CD4-positive, alpha-beta T cell (primary cell): ENCODE measurements around the gene IL4R. TPM values are rescaled to one million over a fixed set of nuclear protein-coding genes. Genes with fewer than 3 reads are reported as not detected.
A peak's percentile ranks its signal among the peaks of the same experiment; 100 is the strongest.

ENCODE experiments used
- ATAC-seq: fragments of 200-7000 bp; cut with Tn5 transposase; one replicate; pipeline ENCODE4 v1.10.0; 2022; ENCODE audit warnings: mild to moderate bottlenecking; ENCODE audit not compliant: poor library complexity
- CTCF ChIA-PET: fragments of 350-600 bp; sonication (Branson Sonifier 250); formaldehyde crosslinking; loops from one replicate; lab custom pipeline; 2021; ENCODE audit warnings: antibody characterized with exemption, inconsistent platforms; lab: Charles Lee
- POLR2A ChIA-PET: fragments of 350-600 bp; sonication (Branson Sonifier 250); formaldehyde crosslinking; loops from one replicate; lab custom pipeline; 2021; ENCODE audit warnings: antibody characterized with exemption, inconsistent platforms; lab: Charles Lee
- DNase-seq, 14 experiments: peaks; one replicate each; pipeline ENCODE4 v3.0.0-alpha.2; 2013 to 2020; ENCODE audit warnings: mixed read lengths in 2 of 14
- H3K27ac ChIP-seq, 2 donors: one replicate each; pipeline versions ENCODE4 v1.5.1 to v1.7.0; 2013; ENCODE audit warnings: low read length in 2 of 2, low read depth in 1 of 2, mild to moderate bottlenecking in 1 of 2
- H3K27me3 ChIP-seq, 2 experiments: 1 replicate in 1 of 2; 2 replicates in 1 of 2; pipeline versions ENCODE4 v1.6.1 to v1.7.0; 2013; ENCODE audit warnings: low read length in 2 of 2, control low read depth in 1 of 2, mild to moderate bottlenecking in 1 of 2, moderate library complexity in 1 of 2; ENCODE audit not compliant: insufficient read depth in 2 of 2, control insufficient read depth in 1 of 2
- H3K36me3 ChIP-seq: one replicate; pipeline ENCODE4 v1.6.1; 2013; ENCODE audit warnings: low read length, control low read depth; ENCODE audit not compliant: insufficient read depth
- H3K4me1 ChIP-seq: one replicate; pipeline ENCODE4 v1.6.1; 2013; ENCODE audit warnings: low read length, control low read depth; ENCODE audit not compliant: insufficient read depth
- H3K4me3 ChIP-seq: one replicate; pipeline ENCODE4 v1.5.1; 2013; ENCODE audit warnings: mild to moderate bottlenecking, low read length, moderate library complexity
- H3K9me3 ChIP-seq, 2 experiments: 1 replicate in 1 of 2; 2 replicates in 1 of 2; pipeline versions ENCODE4 v1.6.1 to v1.7.0; 2013; ENCODE audit warnings: low read length in 2 of 2, mild to moderate bottlenecking in 2 of 2, control low read depth in 1 of 2, moderate library complexity in 1 of 2; ENCODE audit not compliant: control insufficient read depth in 1 of 2, insufficient read depth in 1 of 2
- H3K27ac Mint-ChIP-seq: one replicate; pipeline ENCODE4 v1.8.0; 2020; ENCODE audit warnings: mixed read lengths
- H3K27me3 Mint-ChIP-seq: one replicate; pipeline ENCODE4 v1.8.0; 2021; ENCODE audit warnings: mixed read lengths
- H3K36me3 Mint-ChIP-seq: one replicate; pipeline ENCODE4 v1.8.0; 2021; ENCODE audit warnings: low read depth, mixed read lengths
- H3K4me1 Mint-ChIP-seq: one replicate; pipeline ENCODE4 v1.8.0; 2021; ENCODE audit warnings: low read depth, mixed read lengths
- H3K4me3 Mint-ChIP-seq: one replicate; pipeline ENCODE4 v1.8.0; 2020; ENCODE audit warnings: mild to moderate bottlenecking, mixed read lengths
- H3K9me3 Mint-ChIP-seq: one replicate; pipeline ENCODE4 v1.8.0; 2020; ENCODE audit warnings: mixed read lengths
- CTCF ChIP-seq: fragments of 200-600 bp; IDR thresholded peaks from one replicate; pipeline ENCODE4 v1.8.0; 2022; ENCODE audit warnings: antibody characterized with exemption, mild to moderate bottlenecking
- intact Hi-C, 2 experiments: fragments of 100-400 bp; cut with DNase I in 1 of 2; cut with micrococcal nuclease in 1 of 2; formaldehyde crosslinking; loops; one replicate each; pipeline versions ENCODE4 v1.15.1 to v1.9.0; 2023 to 2025; cut with DNase I, micrococcal nuclease
- total RNA-seq, 174 experiments: library from RNA in 2 of 174; stranded (reverse) in 2 of 174; gene quantifications; one replicate each; pipeline ENCODE4 v1.2.3 and lab custom pipeline; 2021 to 2026

Gene IL4R
- total RNA-seq, 2 experiments from 2014 or later = 145 to 147 TPM

GRCh38 chr16:27381974-27382855 lies 68.4 kb downstream of the IL4R start:
- H3K27ac ChIP-seq = no peak overlapping the region
- Mint-ChIP-seq H3K27ac (no peak overlapping the region), H3K36me3 (no peaks in the 10 kb centered on the region), H3K9me3 (peaks cover 3% of the 10 kb centered on the region), H3K4me3 (no peak overlapping the region), H3K27me3 (no peaks in the 10 kb centered on the region), H3K4me1 (peaks cover 30% of the 10 kb centered on the region)
- peaks cover 0 to 13% of the 10 kb centered on the region in 2 experiments for H3K9me3 ChIP-seq
- intact Hi-C loops = no loop called here
- no peak for TF ChIP-seq CTCF
- no peaks in the 10 kb centered on the region for H3K27me3 ChIP-seq
- no peak overlapping the region for H3K4me3 ChIP-seq
- ChIA-PET CTCF (no interaction called here), POLR2A (interaction anchor here (1.5 to 2.9 kb wide), 2 partner anchors 19 to 20 kb away, joined by 4 to 7 read pairs; partner anchors contain the start of gene IL21R)
- H3K36me3 ChIP-seq = no peaks in the 10 kb centered on the region
- DNase-seq (peak in 2 of 14 experiments; percentile 23 to 76), ATAC-seq (peak; percentile 59)
- H3K4me1 ChIP-seq = peaks cover 24% of the 10 kb centered on the region

- peak in 1 of 14 experiments; percentile 59 for DNase-seq
- H3K4me1 Mint-ChIP-seq = peaks cover 16% of the 10 kb centered on the region
- Histone ChIP-seq H3K27ac (peak overlapping the region in 1 of 2 donors; percentile 32), H3K4me3 (no peak overlapping the region), H3K4me1 (peaks cover 9% of the 10 kb centered on the region), H3K9me3 (peaks cover 0 to 13% of the 10 kb centered on the region in 2 experiments), H3K36me3 (no peaks in the 10 kb centered on the region), H3K27me3 (no peaks in the 10 kb centered on the region)
- H3K27ac Mint-ChIP-seq = no peak overlapping the region
- peaks cover 3% of the 10 kb centered on the region for H3K9me3 Mint-ChIP-seq
- CTCF ChIA-PET = no interaction called here
- no peak for TF ChIP-seq CTCF
- intact Hi-C loops = no loop called here
- ATAC-seq = no peak
- no peaks in the 10 kb centered on the region for H3K27me3 Mint-ChIP-seq
- POLR2A ChIA-PET = interaction anchor here (0.8 kb wide), 1 partner anchor 11 kb away, joined by 4 read pairs; no protein-coding TSS in a partner anchor
- H3K4me3 Mint-ChIP-seq = no peak overlapping the region
- H3K36me3 Mint-ChIP-seq = no peaks in the 10 kb centered on the region
Measured at GRCh38 chr16:27383556-27384243, 69.9 kb downstream of the IL4R start.

DNA sequence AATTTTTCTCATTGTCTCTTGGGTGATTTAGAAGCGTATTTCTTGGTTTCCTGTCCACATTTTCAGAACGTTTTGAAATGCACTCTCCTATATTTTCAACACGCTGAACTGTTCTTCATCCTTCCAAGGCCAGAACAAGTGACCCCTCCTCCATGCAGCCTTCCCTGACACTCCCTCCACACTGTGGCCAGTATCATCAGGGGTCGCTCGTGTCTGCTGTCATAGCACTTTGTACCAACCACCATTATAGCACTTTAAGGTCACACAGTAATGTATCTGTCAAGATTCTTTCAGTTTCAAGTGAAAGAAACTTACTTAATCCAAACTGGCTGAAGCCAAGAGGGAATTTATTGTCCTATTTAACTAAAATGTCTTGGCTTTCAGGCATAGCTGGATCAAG lies 70.7 kb downstream of the IL4R start:
- Mint-ChIP-seq H3K36me3 (no peaks in the 10 kb centered on the region), H3K4me1 (peaks cover 10% of the 10 kb centered on the region), H3K27ac (no peak overlapping the region), H3K9me3 (peaks cover 3% of the 10 kb centered on the region), H3K4me3 (no peak overlapping the region), H3K27me3 (no peaks in the 10 kb centered on the region)
- peaks cover 2 to 13% of the 10 kb centered on the region in 2 experiments for H3K9me3 ChIP-seq
- no peaks in the 10 kb centered on the region for H3K36me3 ChIP-seq
- H3K27me3 ChIP-seq = no peaks in the 10 kb centered on the region
- no peak for TF ChIP-seq CTCF
- CTCF ChIA-PET = no interaction called here
- DNase-seq = no peak
- peak overlapping the region in 1 of 2 donors; percentile 32 for H3K27ac ChIP-seq
- H3K4me3 ChIP-seq = no peak overlapping the region
- POLR2A ChIA-PET = interaction anchor here (0.8 kb wide), 1 partner anchor 12 kb away, joined by 4 read pairs; no protein-coding TSS in a partner anchor
- peaks cover 2% of the 10 kb centered on the region for H3K4me1 ChIP-seq
- no peak for ATAC-seq
- intact Hi-C loops = no loop called here
